GM12892 (cell line): ENCODE measurements around the gene TAAR9.

Source experiments
- POLR2A ChIP-seq: IDR thresholded peaks from 2 replicates; pipeline ENCODE4 v1.6.1; 2011; ENCODE audit warnings: low read depth, low read length, control low read depth
- POLR2AphosphoS5 ChIP-seq: IDR thresholded peaks from 2 replicates; pipeline ENCODE4 v1.6.1; 2011; ENCODE audit warnings: low read depth, low read length, control low read depth

GRCh38 chr6:132512342-132512637 lies 25.8 kb upstream of the TAAR9 start:
- TF ChIP-seq POLR2AphosphoS5 (no peak), POLR2A (no peak)
